Epithelial cell of proximal tubule (primary cell): ENCODE measurements around the gene SND1. TPM values are rescaled to one million over a fixed set of nuclear protein-coding genes. Genes with fewer than 3 reads are reported as not detected.

ENCODE experiments used
- DNase-seq: peaks from one replicate; pipeline ENCODE4 v3.0.0-alpha.2; 2011; ENCODE audit warnings: low read depth
- H3K4me3 ChIP-seq: 2 replicates; pipeline ENCODE4 v1.5.1; 2011; ENCODE audit warnings: low read depth, mild to moderate bottlenecking, low read length
- CTCF ChIP-seq: conservative IDR thresholded peaks from 2 replicates; pipeline ENCODE4 v1.5.1; 2012; ENCODE audit warnings: low read depth, mild to moderate bottlenecking, low read length
- total RNA-seq: library from RNA; depleted of rRNA; stranded (reverse); fragments of >200 nt; gene quantifications from 2 replicates; pipeline ENCODE4 v1.2.3, GENCODE V29; 2015

SND1 gene
- total RNA-seq, 1 donor from 2014 or later = 122 TPM

- TF ChIP-seq CTCF = no peak
- DNase-seq = no peak
- H3K4me3 ChIP-seq = no peak overlapping the region
These were observed 236.4 kb downstream of the SND1 start for GRCh38 chr7:127888411-127888810.

GRCh38 chr7:127888825-127889224 is 236.8 kb downstream of the SND1 start:
- no peak for DNase-seq
- H3K4me3 ChIP-seq = no peak overlapping the region
- no peak for TF ChIP-seq CTCF

GRCh38 chr7:127889677-127890076 is 237.7 kb downstream of the SND1 start:
- DNase-seq = no peak
- no peak overlapping the region for H3K4me3 ChIP-seq
- TF ChIP-seq CTCF = no peak

- DNase-seq = no peak
- no peak overlapping the region for H3K4me3 ChIP-seq
- no peak for TF ChIP-seq CTCF
These were observed 238.7 kb downstream of the SND1 start for GRCh38 chr7:127890726-127891125.

GRCh38 chr7:127891144-127891543 is 239.2 kb downstream of the SND1 start:
- no peak for DNase-seq
- no peak for TF ChIP-seq CTCF
- H3K4me3 ChIP-seq = no peak overlapping the region

- no peak for TF ChIP-seq CTCF
- no peak for DNase-seq
- H3K4me3 ChIP-seq = no peak overlapping the region
These were observed 240.0 kb downstream of the SND1 start for GRCh38 chr7:127891854-127892438.
